ENCODE measurements around the gene CCL11. TPM values are rescaled to one million over a fixed set of nuclear protein-coding genes. Genes with fewer than 3 reads are reported as not detected.
A peak's percentile ranks its signal among the peaks of the same experiment; 100 is the strongest.
"Not testable (repeated sequence)": the region's sequence is repeated elsewhere in the genome, so short reads cannot be mapped to it uniquely, and the experiment has no call there.

The CCL11 gene
- polyA plus RNA-seq, 4 donors = 0.63 to 1.5 (median 1.1) TPM

DNA sequence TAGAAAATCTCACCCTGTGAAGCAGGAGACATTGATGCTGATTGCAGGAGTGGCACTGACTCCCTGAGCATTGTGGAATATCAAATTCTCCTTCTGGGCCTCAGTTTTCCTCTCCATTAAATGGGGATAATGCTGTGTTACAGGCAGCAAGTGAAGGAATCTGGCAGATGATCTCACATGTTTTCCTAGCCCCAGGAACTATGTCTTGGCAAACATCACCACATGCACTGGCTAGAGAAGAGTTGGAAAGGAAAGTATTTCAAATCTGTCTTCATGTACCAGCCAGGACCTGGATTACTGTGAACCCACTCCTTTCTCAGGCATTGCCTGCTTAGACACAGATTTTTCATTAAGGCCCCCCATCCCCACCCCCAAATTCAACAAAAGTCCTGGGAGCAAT, 20.1 kb downstream of the CCL11 start:
- DNase-seq (ENCODE audit: low read depth in 4 of 4, low spot score in 3 of 4) = no peak

DNA sequence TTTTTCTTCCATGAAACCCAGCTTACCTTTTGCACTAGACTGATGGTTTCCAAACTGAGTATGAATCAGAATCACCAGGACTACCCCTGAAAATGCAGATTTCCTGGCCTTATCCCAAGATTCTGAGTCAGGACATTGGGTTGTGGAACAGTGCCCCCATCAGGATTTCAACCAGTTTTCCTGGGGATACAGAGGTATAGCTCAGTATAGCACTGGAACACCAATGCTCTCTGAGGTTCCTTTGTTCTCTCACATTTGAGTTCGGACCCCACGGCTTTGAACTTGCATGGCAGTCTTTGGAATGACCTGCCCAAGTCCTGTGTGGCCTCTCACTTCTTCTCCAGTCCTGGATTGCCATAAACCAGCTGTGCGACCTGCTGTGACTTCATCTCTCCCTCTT, 20.9 kb downstream of the CCL11 start:
- no peak for DNase-seq (ENCODE audit: low read depth in 4 of 4, low spot score in 3 of 4)

DNA sequence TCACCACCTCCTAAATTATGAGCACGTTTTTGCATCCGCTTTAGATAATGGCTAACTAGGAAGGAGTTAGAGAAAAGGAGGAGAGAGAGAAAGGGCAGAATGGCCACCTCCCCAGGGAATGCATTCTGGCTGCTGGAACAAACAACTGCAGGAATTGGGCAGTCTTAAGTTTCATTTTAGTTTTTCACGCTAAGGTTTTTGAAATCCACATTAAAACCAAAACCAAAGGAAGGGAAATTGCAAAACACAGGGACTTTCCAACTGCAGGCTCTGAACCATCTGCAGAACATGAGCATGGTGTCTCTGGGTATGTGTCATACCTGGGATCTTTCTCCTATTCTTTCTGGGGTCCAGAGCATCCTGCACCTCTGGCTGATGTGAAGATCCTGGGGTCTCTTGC, 21.6 kb downstream of the CCL11 start:
- DNase-seq (ENCODE audit: low read depth in 4 of 4, low spot score in 3 of 4) = no peak

DNA sequence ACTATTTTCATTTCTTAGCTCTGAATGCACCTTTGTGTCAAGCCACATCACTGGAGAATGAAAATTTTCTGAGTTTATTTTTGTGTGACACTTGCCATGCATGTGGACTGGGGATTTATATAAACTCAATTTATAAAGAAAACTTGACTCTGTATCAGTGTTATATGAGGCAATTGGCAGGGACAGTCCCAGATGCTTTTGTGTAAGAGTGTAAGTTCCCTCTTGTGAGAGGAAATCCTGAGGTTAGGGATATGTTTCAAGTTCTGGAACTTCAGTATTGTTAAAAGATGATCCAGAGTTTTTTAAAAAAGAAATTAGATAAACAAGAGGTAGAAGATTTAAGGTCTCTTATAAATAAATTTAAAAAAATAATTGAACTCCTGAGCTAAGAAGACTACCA, 22.8 kb downstream of the CCL11 start:
- DNase-seq (ENCODE audit: low read depth in 4 of 4, low spot score in 3 of 4) = no peak

DNA sequence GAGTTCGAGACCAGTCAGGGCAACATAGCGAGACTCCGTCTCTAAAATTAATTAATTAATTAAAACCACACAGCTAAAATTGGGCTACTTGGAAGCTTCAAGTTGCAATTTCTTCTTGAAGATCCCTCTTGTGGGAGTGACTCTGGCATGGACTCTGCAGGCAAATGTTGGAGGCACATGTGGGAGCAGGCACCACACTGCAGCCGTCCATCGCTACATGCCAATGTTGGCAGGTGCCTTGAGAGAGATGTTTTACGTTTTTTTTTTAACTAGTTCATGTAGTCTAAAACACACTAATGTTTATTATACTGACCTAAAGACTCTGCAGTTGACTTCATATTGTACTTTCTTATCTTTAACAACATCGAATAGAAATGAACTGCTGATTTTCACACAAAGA, 25.7 kb downstream of the CCL11 start:
- DNase-seq (ENCODE audit: low read depth in 4 of 4, low spot score in 3 of 4) = no peak

DNA sequence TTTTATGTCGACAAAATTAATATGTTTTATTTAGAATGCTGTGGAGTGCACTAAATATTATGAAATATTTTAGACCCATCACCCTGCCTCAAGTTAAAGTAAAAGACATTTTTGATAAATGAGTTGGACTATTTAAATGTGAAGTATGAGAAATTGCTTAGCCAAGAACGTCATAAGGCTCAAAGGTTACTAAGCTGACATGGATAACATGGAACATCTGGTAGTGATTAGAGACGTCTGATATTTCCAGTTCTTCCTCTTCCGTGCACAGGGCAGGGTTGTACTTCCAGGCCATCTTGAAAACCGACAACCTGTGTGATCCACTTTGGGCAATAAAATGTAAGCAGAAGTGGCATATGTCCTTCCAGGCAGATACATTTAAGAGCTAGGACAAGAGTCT, 26.5 kb downstream of the CCL11 start:
- peak in 1 of 4 donors; percentile 29 for DNase-seq (ENCODE audit: low read depth in 4 of 4, low spot score in 3 of 4)

DNA sequence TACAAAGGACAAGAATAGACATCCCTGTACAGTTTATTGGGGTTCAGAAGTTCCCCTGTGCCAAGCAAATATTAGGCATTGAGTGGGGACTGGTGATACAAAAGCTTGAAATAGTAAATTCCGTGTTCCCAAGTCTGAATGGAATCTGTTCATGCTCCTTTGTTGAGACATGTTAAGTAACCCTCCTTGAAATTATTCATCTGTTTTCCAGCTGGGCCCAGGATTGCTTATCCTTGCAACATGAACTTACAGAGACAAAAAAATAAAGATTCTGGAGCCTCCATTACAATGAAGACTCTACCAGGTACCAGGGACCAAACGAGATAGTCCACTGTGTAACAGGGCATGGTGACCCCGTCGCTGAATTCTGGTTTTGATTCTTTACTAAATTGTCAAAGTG, 27.6 kb downstream of the CCL11 start:
- DNase-seq (ENCODE audit: low read depth in 4 of 4, low spot score in 3 of 4) = no peak

DNA sequence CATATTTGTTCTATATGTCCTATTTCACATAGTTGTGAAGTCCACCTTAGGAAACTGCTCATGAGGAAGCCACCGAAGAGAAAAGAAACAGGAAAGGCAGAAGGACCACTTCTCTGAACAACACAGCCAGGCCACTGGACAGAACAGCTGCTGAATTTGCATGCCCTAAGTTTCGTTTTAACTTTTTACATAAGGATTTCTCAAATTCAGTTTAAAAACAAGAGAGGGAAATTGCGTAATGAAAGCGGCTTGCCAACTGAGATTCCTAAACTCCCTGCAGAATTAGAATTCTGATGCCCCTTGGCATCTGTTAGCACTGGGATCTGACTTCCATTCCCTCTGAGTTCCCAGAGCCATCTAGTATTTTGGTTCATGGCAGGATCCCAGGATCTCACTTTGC, 28.7 kb downstream of the CCL11 start:
- no peak for DNase-seq (ENCODE audit: low read depth in 4 of 4, low spot score in 3 of 4)

DNA sequence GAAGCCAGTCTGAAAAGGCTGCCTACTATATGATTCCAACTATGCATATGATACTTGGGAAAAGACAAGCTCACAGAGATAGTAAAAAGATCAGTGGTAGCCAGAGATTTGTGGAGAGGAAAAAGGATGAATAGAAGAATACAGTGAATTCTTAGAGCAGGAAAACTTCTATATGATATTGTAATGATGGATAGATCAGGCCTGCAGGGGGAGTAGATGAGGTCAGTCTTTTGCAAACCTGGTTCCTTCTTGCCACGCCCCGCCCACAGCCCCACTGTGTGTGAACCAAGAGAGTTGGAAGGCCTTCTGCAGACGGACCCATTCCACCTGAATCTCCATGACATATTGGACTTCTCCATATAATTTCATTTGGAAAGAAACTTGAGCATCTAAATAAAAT, 32.9 kb downstream of the CCL11 start:
- no peak for DNase-seq (ENCODE audit: low read depth in 4 of 4, low spot score in 3 of 4)

DNA sequence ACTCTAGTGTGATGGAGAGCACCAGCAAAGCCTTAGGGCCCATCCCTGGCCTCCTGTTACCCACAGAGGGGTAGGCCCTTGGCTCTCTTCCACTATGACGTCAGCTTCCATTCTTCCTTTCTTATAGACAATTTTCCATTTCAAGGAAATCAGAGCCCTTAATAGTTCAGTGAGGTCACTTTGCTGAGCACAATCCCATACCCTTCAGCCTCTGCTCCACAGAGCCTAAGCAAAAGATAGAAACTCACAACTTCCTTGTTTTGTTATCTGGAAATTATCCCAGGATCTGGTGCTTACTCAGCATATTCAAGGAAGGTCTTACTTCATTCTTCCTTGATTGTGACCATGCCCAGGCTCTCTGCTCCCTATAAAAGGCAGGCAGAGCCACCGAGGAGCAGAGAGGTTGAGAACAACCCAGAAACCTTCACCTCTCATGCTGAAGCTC, 33.5 kb downstream of the CCL11 start, which contains the start of gene CCL8:
Gene CCL8 (plus strand): TSS at position 397 of the 445 bp plus-strand sequence. CDS start 67 bp downstream, outside the sequence.
- DNase-seq (ENCODE audit: low read depth in 4 of 4, low spot score in 3 of 4) = no peak

DNA sequence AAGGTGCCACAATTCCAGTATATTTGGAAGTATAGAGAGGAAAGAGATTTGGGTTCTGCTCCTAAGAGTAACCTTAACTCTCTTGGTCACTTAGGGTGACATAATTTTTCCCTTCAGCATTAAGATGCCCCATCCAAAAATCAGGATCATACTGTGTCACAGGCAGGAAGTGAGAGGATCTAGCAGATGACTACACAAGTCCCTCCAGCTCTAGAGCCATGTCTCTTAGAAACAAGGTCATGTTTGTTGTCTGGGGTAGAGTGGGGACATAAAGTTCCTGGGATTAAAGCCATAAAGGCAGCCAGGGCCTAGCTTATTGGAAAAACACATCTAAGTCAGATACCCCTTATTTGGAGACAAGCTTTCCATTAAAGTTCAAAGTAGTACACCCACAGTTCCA, 36.4 kb downstream of the CCL11 start:
- no peak for DNase-seq (ENCODE audit: low read depth in 4 of 4, low spot score in 3 of 4)

DNA sequence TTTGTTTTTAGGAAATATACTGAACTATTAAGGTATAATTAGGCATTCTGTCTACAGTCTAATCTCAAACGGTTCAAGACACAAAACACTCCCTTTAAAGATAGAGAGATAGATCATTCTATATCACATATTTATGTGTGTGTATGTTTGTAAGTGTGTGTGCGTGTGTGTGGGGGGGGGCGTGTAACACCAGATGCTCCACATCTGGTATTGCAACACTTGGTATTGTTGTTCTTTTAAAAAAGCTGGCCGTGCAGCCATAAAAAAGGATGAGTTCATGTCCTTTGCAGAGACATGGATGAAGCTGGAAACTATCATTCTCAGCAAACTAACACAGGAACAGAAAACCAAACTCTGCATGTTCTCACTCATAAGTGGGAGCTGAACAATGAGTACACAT, 42.0 kb downstream of the CCL11 start:
- not testable (repeated sequence) for DNase-seq (ENCODE audit: low read depth in 4 of 4, low spot score in 3 of 4)

DNA sequence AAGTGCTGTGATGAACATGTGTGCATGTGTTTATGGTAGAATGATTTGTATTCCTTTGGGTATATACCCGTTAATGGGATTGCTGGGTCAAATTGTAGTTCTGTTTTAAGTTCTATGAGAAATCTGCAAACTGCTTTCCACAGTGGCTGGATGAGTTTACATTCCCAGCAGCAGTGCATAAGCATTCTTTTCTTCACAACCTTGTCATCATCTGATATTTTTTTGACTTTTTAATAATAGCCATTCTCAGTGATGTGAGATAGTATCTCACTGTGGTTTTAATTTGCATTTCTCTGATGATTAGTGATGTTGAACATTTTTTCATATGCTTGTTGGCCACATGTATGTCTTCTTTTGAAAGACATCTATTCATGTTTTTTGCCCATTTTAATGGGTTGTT, 52.2 kb downstream of the CCL11 start:
- no peak for DNase-seq (ENCODE audit: low read depth in 4 of 4, low spot score in 3 of 4)

Other genes with a start within 250 kb of the CCL11 start
- gene CCL2, start 30.5 kb upstream of the CCL11 start, polyA plus RNA-seq (ENCODE audit: insufficient read length in 4 of 4) = 10 to 100 TPM; 15.0 to 24.5 (median 23.9) TPM
- not detected for gene CCL7, start 15.5 kb upstream of the CCL11 start, polyA plus RNA-seq (ENCODE audit: insufficient read length in 4 of 4)
- under 1 TPM; 0.05 to 0.22 (median 0.17) TPM for gene CCL8, start 33.7 kb downstream of the CCL11 start, polyA plus RNA-seq (ENCODE audit: insufficient read length in 4 of 4)
- gene CCL13, start 70.7 kb downstream of the CCL11 start, polyA plus RNA-seq (ENCODE audit: insufficient read length in 4 of 4) = under 1 TPM in 1 of 4 donors, not detected in 3; 0.17 TPM
- not detected for gene CCL1, start 77.5 kb downstream of the CCL11 start, polyA plus RNA-seq (ENCODE audit: insufficient read length in 4 of 4)

All from right renal pelvis (tissue), 4 donors.